Memory B cell (primary cell): ENCODE results near the gene AFAP1L1.

Experiments used
- ATAC-seq: fragments of 150-1000 bp; cut with Tn5 transposase; 2 replicates; pipeline ENCODE4 v1.10.0; 2021; ENCODE audit warnings: low read depth, mild to moderate bottlenecking, moderate library complexity
- DNase-seq, 2 donors: peaks; one replicate each; pipeline ENCODE4 v3.0.0; 2022; ENCODE audit warnings: low spot score in 2 of 2
- H3K27ac Mint-ChIP-seq: one replicate; pipeline ENCODE4 v1.8.0; 2022; ENCODE audit warnings: mild to moderate bottlenecking, moderate library complexity, mixed read lengths
- H3K27me3 Mint-ChIP-seq: one replicate; pipeline ENCODE4 v1.8.0; 2022; ENCODE audit warnings: mixed read lengths
- H3K36me3 Mint-ChIP-seq: one replicate; pipeline ENCODE4 v1.8.0; 2022; ENCODE audit warnings: mild to moderate bottlenecking, mixed read lengths
- H3K4me1 Mint-ChIP-seq: one replicate; pipeline ENCODE4 v1.8.0; 2022; ENCODE audit warnings: mixed read lengths
- H3K4me3 Mint-ChIP-seq: one replicate; pipeline ENCODE4 v1.8.0; 2022; ENCODE audit warnings: mild to moderate bottlenecking, moderate library complexity, mixed read lengths
- H3K9me3 Mint-ChIP-seq: one replicate; pipeline ENCODE4 v1.8.0; 2022; ENCODE audit warnings: mixed read lengths

Gene AFAP1L1

DNA sequence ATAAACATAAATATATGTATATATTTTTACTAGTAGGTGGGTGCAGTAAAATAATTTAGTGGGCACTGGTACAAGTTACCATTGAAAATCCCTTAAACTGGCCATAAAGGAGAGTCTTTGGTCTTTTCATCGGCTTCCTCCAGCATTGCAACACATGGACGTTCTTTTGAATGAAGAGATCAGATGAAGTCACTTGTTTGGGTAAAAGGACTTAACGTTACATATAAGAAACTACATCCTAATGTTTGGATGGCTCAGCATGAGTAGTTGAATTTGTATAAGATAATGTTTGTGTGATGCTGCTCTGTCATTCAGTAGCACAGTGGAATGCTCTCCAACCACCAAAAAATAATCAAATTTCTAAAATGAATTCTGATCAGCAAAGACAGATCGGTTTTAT lies 31.6 kb downstream of the AFAP1L1 start:
- Mint-ChIP-seq H3K27me3 (peaks cover 20% of the 10 kb centered on the region), H3K4me1 (peaks cover 3% of the 10 kb centered on the region), H3K36me3 (no peaks in the 10 kb centered on the region), H3K4me3 (no peak overlapping the region), H3K27ac (no peak overlapping the region), H3K9me3 (no peaks in the 10 kb centered on the region)
- ATAC-seq (no peak), DNase-seq (no peak)

DNA sequence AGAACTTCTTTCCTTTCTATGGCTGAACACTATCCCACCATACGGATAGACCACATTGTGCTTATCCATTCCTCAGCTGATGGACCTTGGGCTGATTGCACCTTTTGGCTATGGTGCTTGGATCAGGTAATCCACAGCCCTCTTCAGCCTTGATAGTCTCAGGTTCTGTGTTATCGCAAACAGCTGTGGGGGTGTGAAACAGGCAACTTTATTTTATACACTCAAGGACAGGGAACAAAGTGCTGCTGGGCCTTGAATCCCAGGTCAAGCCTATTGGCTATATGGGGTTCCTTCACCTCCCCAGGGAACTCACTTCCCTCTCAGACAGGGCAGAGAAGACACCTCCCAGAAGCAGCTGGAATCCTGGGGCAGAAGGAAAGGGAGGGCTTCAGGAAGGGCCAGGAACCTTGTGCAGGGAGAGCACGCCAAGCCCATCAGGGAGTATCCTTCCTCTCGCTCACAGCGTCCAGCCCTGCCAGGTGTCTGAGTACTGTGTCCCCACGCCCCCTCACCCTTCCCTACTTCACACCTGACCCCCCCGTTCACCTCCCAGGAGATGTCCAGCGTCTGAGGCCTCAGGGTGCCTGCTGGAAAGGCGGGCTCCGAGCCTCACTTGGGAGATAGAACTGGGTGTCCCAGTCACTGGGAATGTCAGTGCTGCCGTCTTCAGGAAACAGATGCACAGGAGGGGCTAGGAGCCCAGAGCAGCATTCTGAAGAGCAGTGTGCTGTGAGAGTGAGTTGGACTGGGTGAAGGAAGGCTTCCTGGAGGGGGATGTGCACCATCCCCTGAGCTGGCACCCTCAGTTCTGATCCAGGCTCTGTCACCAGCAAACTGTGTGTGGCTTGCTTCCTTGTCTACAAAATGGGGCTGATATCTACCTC lies 32.8 kb downstream of the AFAP1L1 start:
- DNase-seq (no peak), ATAC-seq (no peak)
- Mint-ChIP-seq H3K9me3 (no peaks in the 10 kb centered on the region), H3K36me3 (no peaks in the 10 kb centered on the region), H3K27me3 (peaks cover 20% of the 10 kb centered on the region), H3K27ac (no peak overlapping the region), H3K4me3 (no peak overlapping the region), H3K4me1 (peaks cover 3% of the 10 kb centered on the region)

DNA sequence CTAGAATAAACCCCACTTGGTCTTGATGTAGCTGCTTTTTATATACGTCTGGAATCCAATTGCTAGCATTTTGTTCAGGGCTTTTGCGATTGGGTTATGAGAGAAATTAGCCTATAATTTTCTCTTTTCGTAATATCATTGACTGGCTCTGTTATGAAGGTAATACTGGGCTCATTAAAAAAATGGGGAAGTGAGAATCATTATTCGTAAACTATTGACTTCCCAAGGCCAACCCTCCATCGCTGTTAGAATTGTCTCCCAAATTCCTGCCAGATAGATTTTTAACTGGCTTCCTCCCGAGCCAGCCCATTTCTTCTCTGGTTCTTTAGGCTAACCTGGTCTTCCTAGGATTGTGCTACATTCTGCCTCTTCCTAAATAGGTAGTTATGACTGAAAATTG lies 37.7 kb downstream of the AFAP1L1 start:
- H3K27ac Mint-ChIP-seq: no peak overlapping the region
- ATAC-seq (no peak), DNase-seq (no peak)
- H3K4me3 Mint-ChIP-seq: no peak overlapping the region
- H3K4me1 Mint-ChIP-seq: peaks cover 4% of the 10 kb centered on the region
- no peaks in the 10 kb centered on the region for H3K9me3 Mint-ChIP-seq
- no peaks in the 10 kb centered on the region for H3K36me3 Mint-ChIP-seq
- peaks cover 15% of the 10 kb centered on the region for H3K27me3 Mint-ChIP-seq

DNA sequence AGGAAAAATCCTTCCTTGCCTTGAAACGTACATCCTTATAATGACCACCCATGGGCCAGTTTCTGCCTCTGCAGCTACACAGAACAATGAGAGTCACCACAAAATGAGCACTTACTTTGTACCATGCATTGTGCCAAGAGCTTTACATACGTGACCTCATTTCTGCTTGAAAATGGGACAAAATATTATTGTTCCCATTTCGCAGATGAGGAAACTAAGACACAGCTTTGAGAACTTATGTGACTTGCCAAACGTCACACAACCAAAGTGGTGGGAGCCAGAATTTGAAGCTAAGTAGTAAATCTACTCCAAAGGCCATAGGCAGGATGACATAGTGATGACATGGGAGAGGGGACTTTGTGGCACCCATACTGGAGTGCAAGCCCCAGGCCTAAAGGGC lies 38.8 kb downstream of the AFAP1L1 start:
- H3K27me3 Mint-ChIP-seq: peaks cover 15% of the 10 kb centered on the region
- no peaks in the 10 kb centered on the region for H3K9me3 Mint-ChIP-seq
- H3K27ac Mint-ChIP-seq: no peak overlapping the region
- peaks cover 4% of the 10 kb centered on the region for H3K4me1 Mint-ChIP-seq
- ATAC-seq (no peak), DNase-seq (no peak)
- H3K36me3 Mint-ChIP-seq: no peaks in the 10 kb centered on the region
- H3K4me3 Mint-ChIP-seq: no peak overlapping the region

DNA sequence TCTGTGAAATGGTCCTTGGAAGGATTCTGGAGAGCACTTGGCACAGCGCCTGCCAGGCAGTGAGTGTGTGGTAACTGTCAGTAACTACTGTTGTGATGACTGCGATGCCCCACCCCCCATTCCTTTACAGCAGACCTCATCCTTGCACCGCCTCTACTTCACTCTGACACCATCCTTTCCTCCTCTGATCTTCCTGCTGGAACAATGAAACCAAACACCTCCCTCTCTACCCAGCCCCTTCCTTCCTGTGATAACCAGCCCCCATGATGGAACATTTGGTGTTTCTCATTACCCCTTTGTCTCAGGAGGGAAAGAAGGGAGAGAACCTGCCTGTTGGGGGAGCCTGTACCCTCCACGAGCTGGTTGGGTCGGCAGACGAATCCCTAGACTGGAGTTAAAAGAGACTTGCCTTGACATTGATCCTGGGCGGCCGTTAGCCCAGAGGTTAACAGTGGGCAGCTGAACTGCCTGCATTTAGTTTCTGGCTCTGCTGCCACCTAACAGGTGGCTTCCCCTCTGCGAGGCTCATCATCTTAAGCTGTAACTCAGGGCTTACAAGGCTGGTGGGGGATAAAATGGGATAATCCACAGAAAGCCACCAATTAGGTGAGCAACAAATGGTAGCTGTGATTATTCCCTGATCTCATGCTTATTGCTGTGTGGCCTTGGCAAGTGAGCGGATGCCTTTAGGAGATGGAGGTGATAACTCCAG lies 39.4 kb downstream of the AFAP1L1 start:
- peaks cover 4% of the 10 kb centered on the region for H3K4me1 Mint-ChIP-seq
- no peak for DNase-seq
- no peak for ATAC-seq
- H3K27me3 Mint-ChIP-seq: peaks cover 12% of the 10 kb centered on the region
- no peaks in the 10 kb centered on the region for H3K9me3 Mint-ChIP-seq
- H3K27ac Mint-ChIP-seq: no peak overlapping the region
- H3K4me3 Mint-ChIP-seq: no peak overlapping the region
- H3K36me3 Mint-ChIP-seq: no peaks in the 10 kb centered on the region

DNA sequence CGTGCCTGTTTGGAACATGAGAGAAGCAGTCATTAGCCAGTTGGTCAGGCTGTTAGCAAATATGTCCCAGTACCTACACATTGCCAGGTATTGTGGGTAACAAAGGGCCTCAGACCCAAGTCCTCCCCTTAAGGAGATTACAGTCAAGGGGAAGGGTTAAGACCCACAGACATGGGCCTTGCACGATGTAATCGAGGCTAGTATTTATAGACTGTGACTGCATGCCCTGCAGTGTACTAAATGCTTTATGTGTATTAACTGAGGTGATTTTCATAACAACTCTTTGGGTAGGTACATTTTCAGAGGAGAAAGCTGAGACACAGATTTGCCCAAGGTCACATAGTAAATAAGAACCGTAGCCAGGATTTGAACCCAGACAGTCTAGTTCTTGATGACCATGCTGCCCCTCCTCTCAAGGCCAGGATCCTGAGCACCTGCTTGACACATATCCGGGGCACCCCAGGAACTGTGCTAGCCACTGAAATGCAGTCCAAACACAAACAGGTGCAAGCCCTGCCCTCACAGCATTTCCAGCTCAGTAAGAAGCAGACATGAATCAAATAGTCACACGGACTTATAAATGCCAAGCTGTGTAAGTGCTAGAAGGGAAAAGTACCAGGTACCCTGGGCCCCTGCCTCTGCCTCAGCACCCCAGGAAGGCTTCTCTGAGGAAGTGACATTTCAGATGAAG lies 41.6 kb downstream of the AFAP1L1 start:
- Mint-ChIP-seq H3K27me3 (peaks cover 10% of the 10 kb centered on the region), H3K9me3 (no peaks in the 10 kb centered on the region), H3K4me1 (peaks cover 4% of the 10 kb centered on the region), H3K27ac (no peak overlapping the region), H3K4me3 (no peak overlapping the region), H3K36me3 (no peaks in the 10 kb centered on the region)
- DNase-seq: no peak
- no peak for ATAC-seq

DNA sequence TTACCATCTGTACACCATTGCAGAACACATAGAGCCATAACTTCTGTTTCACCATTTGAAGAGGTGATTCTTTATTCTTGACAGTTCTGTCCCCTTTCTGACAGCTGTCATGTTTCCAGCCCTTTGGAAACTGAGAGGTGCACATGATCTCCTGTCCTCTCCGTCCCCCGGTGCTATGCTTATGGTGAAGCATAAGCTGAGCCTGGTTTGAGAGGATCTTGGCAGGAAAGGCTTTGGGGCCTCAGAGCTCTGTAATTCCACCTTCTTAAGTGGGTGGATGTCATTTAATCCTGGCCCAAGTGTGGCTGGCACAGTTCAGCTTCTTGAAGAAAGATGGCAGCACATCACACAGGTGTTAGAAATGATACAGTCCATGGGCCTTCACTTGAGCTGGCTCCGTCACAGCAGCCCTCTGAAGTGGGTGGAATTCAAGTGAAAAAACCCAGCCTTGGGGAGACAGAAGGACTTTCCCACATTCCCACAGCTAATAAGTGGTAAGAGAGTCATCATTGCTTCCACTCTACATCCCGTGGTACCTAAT lies 43.0 kb downstream of the AFAP1L1 start:
- Mint-ChIP-seq H3K4me1 (peaks cover 2% of the 10 kb centered on the region), H3K27ac (no peak overlapping the region), H3K27me3 (peaks cover 10% of the 10 kb centered on the region), H3K36me3 (no peaks in the 10 kb centered on the region), H3K4me3 (no peak overlapping the region), H3K9me3 (no peaks in the 10 kb centered on the region)
- ATAC-seq (no peak), DNase-seq (no peak)

DNA sequence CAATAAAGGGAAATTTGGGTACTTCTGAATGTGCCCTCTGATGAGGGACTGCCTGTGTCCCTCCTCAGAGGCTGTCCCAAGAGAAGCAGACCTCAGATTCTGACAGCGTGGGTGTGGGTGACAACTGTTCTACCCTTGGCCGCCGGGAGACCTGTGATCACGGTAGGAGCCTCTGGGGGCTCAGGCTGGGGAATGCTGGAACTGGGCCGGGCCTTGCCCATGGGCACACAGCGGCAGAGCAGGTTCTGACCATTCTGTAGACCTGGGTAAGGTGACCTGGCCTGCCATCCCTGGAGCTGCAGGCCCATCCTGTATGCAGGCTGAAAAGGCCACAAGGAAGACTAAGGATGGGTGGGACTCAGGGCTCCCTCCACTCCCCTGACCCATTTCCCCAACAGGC lies 44.1 kb downstream of the AFAP1L1 start:
- Mint-ChIP-seq H3K4me3 (no peak overlapping the region), H3K27me3 (peaks cover 10% of the 10 kb centered on the region), H3K36me3 (no peaks in the 10 kb centered on the region), H3K4me1 (no peaks in the 10 kb centered on the region), H3K9me3 (no peaks in the 10 kb centered on the region), H3K27ac (no peak overlapping the region)
- no peak for DNase-seq
- no peak for ATAC-seq

DNA sequence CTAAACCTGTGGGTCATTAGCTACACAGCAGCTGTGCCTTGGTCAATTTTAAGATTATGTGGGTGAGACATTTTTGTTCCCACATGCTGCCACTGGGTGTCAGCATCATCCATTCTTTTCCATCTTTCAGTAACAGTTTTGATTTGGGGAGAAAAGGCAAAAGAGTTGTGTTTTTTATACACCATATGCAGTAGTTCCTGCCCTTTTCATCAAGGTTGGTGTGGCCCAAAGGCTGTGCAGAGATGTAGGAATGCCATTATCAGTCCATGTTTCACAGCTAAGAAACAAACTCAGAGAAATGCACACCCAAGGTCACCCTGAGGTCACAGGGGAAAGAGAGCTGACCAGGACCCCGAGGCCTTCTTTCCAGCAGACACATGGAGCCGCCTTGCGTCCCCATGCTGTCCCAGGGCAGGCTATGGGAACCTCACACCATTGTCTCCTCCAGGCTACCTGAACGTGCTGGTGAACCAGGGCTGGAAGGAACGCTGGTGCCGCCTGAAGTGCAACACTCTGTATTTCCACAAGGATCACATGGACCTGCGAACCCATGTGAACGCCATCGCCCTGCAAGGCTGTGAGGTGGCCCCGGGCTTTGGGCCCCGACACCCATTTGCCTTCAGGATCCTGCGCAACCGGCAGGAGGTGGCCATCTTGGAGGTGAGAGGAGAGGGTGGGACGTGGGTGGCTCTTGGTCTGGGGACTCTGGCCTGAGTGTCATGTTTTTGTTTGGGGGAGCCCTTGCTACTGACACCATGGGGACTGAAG lies 45.8 kb downstream of the AFAP1L1 start:
- DNase-seq: peak in 1 of 2 donors; percentile 30
- ATAC-seq: peak; percentile 57
- Mint-ChIP-seq H3K27me3 (peaks cover 6% of the 10 kb centered on the region), H3K9me3 (no peaks in the 10 kb centered on the region), H3K4me1 (no peaks in the 10 kb centered on the region), H3K27ac (no peak overlapping the region), H3K36me3 (no peaks in the 10 kb centered on the region), H3K4me3 (no peak overlapping the region)

DNA sequence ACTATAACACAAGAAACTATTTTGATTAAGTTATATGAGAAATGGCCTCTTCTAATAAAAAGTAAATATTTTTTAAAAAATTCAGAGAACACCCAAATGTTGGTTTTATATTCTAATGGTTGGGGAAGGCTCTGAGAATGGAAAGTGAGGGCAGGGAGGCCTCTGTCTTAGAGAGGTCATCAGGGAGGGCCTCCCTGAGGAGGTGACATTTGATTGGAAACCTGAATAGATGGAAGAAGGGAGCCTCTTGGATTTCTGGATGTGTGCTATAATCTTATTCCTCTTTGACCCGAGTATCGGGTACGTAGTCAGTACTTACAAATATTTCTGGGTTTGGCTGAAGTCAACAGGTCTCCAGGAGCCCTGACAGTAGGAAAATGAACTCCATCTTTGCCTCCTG lies 47.5 kb downstream of the AFAP1L1 start:
- Mint-ChIP-seq H3K4me1 (no peaks in the 10 kb centered on the region), H3K9me3 (no peaks in the 10 kb centered on the region), H3K36me3 (no peaks in the 10 kb centered on the region), H3K27ac (no peak overlapping the region), H3K27me3 (no peaks in the 10 kb centered on the region), H3K4me3 (no peak overlapping the region)
- ATAC-seq (no peak), DNase-seq (no peak)

DNA sequence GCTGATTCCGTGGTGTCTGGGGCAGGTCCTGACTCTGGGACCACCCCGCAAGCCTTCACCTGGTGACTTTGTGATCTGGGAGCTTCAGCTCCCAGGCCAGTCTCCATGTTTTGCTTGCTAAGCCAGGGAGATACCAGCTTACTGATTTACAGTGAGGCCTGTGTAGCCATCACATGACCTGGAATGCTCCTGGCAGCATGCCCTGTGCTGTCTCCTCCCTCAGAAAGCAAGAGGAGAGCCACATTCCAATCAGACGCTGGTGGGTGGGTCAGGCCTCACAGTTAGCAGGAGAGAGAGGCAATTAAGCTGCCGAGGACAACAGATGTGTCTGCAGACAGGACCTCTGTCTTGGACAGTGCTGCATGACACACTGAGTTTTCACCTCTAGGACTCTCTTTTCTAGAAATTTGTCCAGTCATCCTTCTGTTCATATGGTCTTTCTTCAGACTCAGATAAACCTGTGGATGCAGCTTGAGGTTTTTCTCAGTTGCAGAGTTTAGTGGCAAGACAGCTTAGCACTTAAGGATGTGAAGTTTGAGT lies 49.2 kb downstream of the AFAP1L1 start:
- Mint-ChIP-seq H3K27ac (no peak overlapping the region), H3K4me3 (no peak overlapping the region), H3K27me3 (no peaks in the 10 kb centered on the region), H3K36me3 (peaks cover 1% of the 10 kb centered on the region), H3K4me1 (no peaks in the 10 kb centered on the region), H3K9me3 (no peaks in the 10 kb centered on the region)
- DNase-seq: no peak
- no peak for ATAC-seq

DNA sequence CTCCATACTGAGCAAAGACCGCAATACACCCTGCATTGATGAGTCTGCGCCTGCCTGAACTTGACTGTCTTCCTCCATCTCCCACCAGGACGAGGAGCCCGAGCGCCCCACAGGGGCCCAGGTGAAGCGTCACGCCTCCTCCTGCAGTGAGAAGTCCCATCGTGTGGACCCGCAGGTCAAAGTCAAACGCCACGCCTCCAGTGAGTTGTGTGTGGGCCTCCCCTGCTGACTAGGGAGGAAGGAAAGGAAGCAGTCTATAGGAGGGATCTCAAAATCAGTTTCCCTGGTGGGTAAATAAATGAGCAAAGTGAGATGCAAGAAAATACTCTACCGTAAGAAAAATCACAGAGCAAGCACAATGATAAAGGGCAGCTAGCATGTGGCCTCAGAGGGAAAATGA lies 50.9 kb downstream of the AFAP1L1 start:
- Mint-ChIP-seq H3K9me3 (no peaks in the 10 kb centered on the region), H3K4me1 (no peaks in the 10 kb centered on the region), H3K36me3 (peaks cover 2% of the 10 kb centered on the region), H3K27me3 (no peaks in the 10 kb centered on the region), H3K4me3 (no peak overlapping the region), H3K27ac (no peak overlapping the region)
- DNase-seq (no peak), ATAC-seq (no peak)

DNA sequence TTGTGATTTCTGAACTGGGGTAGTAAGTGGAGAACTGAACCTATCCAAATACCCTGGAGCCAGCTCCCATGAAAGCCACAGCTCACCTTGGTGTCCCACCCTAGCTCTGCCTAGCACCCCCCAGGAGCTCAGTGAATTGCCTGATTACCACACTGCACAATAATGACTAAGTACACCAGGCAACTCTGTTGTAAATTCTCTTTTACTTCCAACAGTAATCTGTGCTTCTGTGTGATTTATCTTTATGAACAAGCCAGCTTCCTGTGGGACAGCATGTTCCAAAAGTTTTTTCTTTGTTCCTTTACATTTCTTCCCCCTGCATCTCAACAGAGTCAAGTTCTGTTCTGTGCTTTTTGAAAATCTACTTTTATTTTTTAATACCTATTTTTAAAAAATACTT lies 51.6 kb downstream of the AFAP1L1 start:
- no peaks in the 10 kb centered on the region for H3K4me1 Mint-ChIP-seq
- DNase-seq: no peak
- H3K36me3 Mint-ChIP-seq: peaks cover 2% of the 10 kb centered on the region
- no peaks in the 10 kb centered on the region for H3K27me3 Mint-ChIP-seq
- no peak overlapping the region for H3K4me3 Mint-ChIP-seq
- H3K27ac Mint-ChIP-seq: no peak overlapping the region
- no peaks in the 10 kb centered on the region for H3K9me3 Mint-ChIP-seq
- no peak for ATAC-seq
